WTC11 (cell line): ENCODE results near the gene TBC1D22A. TPM values are rescaled to one million over a fixed set of nuclear protein-coding genes. Genes with fewer than 3 reads are reported as not detected.

Experiments
- ATAC-seq: fragments of 200-7000 bp; cut with Tn5 transposase; 2 replicates; pipeline ENCODE4 v1.10.0; 2021; ENCODE audit warnings: mild to moderate bottlenecking, moderate library complexity
- CTCF ChIA-PET: fragments of 300-600 bp; sonication (Branson Sonifier 250); formaldehyde crosslinking; loops from one replicate; lab custom pipeline; 2021; ENCODE audit warnings: antibody characterized with exemption; lab: Charles Lee
- POLR2A ChIA-PET: fragments of 350-600 bp; sonication (Branson Sonifier 250); formaldehyde crosslinking; loops from one replicate; lab custom pipeline; 2021; ENCODE audit warnings: antibody characterized with exemption; lab: Charles Lee
- DNase-seq: peaks from one replicate; pipeline ENCODE4 v3.0.0; 2021; ENCODE audit warnings: low spot score
- H3K27ac Mint-ChIP-seq: 2 replicates; pipeline ENCODE4 v1.8.0; 2021; ENCODE audit warnings: mixed read lengths
- H3K27me3 Mint-ChIP-seq: 2 replicates; pipeline ENCODE4 v1.8.0; 2021; ENCODE audit warnings: low read depth, mild to moderate bottlenecking, moderate library complexity, mixed read lengths
- H3K36me3 Mint-ChIP-seq: 2 replicates; pipeline ENCODE4 v1.8.0; 2021; ENCODE audit warnings: mixed read lengths
- H3K4me1 Mint-ChIP-seq: 2 replicates; pipeline ENCODE4 v1.8.0; 2022; ENCODE audit warnings: mixed read lengths
- H3K4me3 Mint-ChIP-seq: 2 replicates; pipeline ENCODE4 v1.8.0; 2021; ENCODE audit warnings: mild to moderate bottlenecking, moderate library complexity, mixed read lengths
- H3K9me3 Mint-ChIP-seq: 2 replicates; pipeline ENCODE4 v1.8.0; 2021; ENCODE audit warnings: mixed read lengths
- CREB1 ChIP-seq: sonication (generic); formaldehyde crosslinking; IDR thresholded peaks from 2 replicates; pipeline ENCODE4 v1.8.0; 2023; ENCODE audit warnings: mild to moderate bottlenecking, missing genetic modification reagents
- FOXP1 ChIP-seq: sonication (generic); formaldehyde crosslinking; IDR thresholded peaks from 2 replicates; pipeline ENCODE4 v1.8.0; 2022; ENCODE audit warnings: missing genetic modification reagents, mild to moderate bottlenecking, moderate library complexity, borderline replicate concordance
- GTF2I ChIP-seq: fragments of 250-450 bp; sonication (Bioruptor Pico); conservative IDR thresholded peaks from 2 replicates; pipeline ENCODE4 v1.4.0; 2021; ENCODE audit warnings: mild to moderate bottlenecking
- JAZF1 ChIP-seq: fragments of 250-450 bp; sonication (Bioruptor Pico); IDR thresholded peaks from 2 replicates; pipeline ENCODE4 v1.9.0; 2021; ENCODE audit warnings: moderate library complexity, mild to moderate bottlenecking, inconsistent platforms
- JUN ChIP-seq: sonication (generic); formaldehyde crosslinking; IDR thresholded peaks from 2 replicates; pipeline ENCODE4 v1.8.0; 2023; ENCODE audit warnings: mild to moderate bottlenecking, missing genetic modification reagents
- MYBL2 ChIP-seq: sonication (generic); formaldehyde crosslinking; IDR thresholded peaks from 2 replicates; pipeline ENCODE4 v1.8.1; 2023; ENCODE audit warnings: mild to moderate bottlenecking, moderate library complexity, missing genetic modification reagents
- NR1H2 ChIP-seq: sonication (generic); formaldehyde crosslinking; IDR thresholded peaks from 2 replicates; pipeline ENCODE4 v1.9.0; 2021; ENCODE audit warnings: mild to moderate bottlenecking, moderate library complexity, missing genetic modification reagents
- NR3C1 ChIP-seq: sonication (generic); formaldehyde crosslinking; conservative IDR thresholded peaks from 2 replicates; pipeline ENCODE4 v1.8.1; 2023; ENCODE audit warnings: low read depth, mild to moderate bottlenecking, missing genetic modification reagents
- OVOL2 ChIP-seq: fragments of 250-450 bp; sonication (Bioruptor Pico); IDR thresholded peaks from 2 replicates; pipeline ENCODE4 v1.9.0; 2021; ENCODE audit warnings: mild to moderate bottlenecking, borderline replicate concordance
- PRRX2 ChIP-seq: fragments of 250-450 bp; sonication (Bioruptor Pico); IDR thresholded peaks from 2 replicates; pipeline ENCODE4 v1.8.0; 2021; ENCODE audit warnings: mild to moderate bottlenecking
- RELA ChIP-seq: sonication (generic); formaldehyde crosslinking; IDR thresholded peaks from 2 replicates; pipeline ENCODE4 v1.8.1; 2022; ENCODE audit warnings: missing genetic modification reagents, mild to moderate bottlenecking, borderline replicate concordance
- SP1 ChIP-seq: sonication (generic); formaldehyde crosslinking; conservative IDR thresholded peaks from 2 replicates; pipeline ENCODE4 v1.8.1; 2022; ENCODE audit warnings: missing genetic modification reagents
- TEAD4 ChIP-seq: sonication (generic); formaldehyde crosslinking; IDR thresholded peaks from 2 replicates; pipeline ENCODE4 v1.8.0; 2022; ENCODE audit warnings: mild to moderate bottlenecking, missing genetic modification reagents
- ZNF671 ChIP-seq: fragments of 250-450 bp; sonication (Bioruptor Pico); IDR thresholded peaks from 2 replicates; pipeline ENCODE4 v1.8.0; 2021; ENCODE audit warnings: mild to moderate bottlenecking
- total RNA-seq: library from RNA; stranded (reverse); gene quantifications from 3 replicates; pipeline ENCODE4 v1.2.3, GENCODE V29; 2021
- TF ChIP-seq, protein P1 (sequence below): sonication (generic); formaldehyde crosslinking; IDR thresholded peaks from 2 replicates; pipeline ENCODE4 v1.8.1; 2023; ENCODE audit warnings: mild to moderate bottlenecking, moderate library complexity, missing genetic modification reagents
- TF ChIP-seq, protein P2 (sequence below): fragments of 200-600 bp; IDR thresholded peaks from 2 replicates; pipeline ENCODE4 v1.8.0; 2022; ENCODE audit warnings: antibody characterized with exemption
- TF ChIP-seq, protein P3 (sequence below): fragments of 250-450 bp; sonication (Bioruptor Pico); IDR thresholded peaks from 2 replicates; pipeline ENCODE4 v1.9.0; 2021; ENCODE audit warnings: mild to moderate bottlenecking
- TF ChIP-seq, protein P4 (sequence below): sonication (generic); formaldehyde crosslinking; IDR thresholded peaks from 2 replicates; pipeline ENCODE4 v1.8.0; 2022; ENCODE audit warnings: mild to moderate bottlenecking, missing genetic modification reagents
- TF ChIP-seq, protein P5 (sequence below): fragments of 250-450 bp; sonication (Bioruptor Pico); IDR thresholded peaks from 2 replicates; pipeline ENCODE4 v2.1.2; 2022; ENCODE audit warnings: mild to moderate bottlenecking, moderate library complexity
- TF ChIP-seq, protein P6 (sequence below): sonication (generic); formaldehyde crosslinking; IDR thresholded peaks from 2 replicates; pipeline ENCODE4 v1.8.0; 2023; ENCODE audit warnings: missing genetic modification reagents, mild to moderate bottlenecking, borderline replicate concordance

Gene TBC1D22A
- total RNA-seq, 1 experiment from 2014 or later, result 18.1 TPM

DNA sequence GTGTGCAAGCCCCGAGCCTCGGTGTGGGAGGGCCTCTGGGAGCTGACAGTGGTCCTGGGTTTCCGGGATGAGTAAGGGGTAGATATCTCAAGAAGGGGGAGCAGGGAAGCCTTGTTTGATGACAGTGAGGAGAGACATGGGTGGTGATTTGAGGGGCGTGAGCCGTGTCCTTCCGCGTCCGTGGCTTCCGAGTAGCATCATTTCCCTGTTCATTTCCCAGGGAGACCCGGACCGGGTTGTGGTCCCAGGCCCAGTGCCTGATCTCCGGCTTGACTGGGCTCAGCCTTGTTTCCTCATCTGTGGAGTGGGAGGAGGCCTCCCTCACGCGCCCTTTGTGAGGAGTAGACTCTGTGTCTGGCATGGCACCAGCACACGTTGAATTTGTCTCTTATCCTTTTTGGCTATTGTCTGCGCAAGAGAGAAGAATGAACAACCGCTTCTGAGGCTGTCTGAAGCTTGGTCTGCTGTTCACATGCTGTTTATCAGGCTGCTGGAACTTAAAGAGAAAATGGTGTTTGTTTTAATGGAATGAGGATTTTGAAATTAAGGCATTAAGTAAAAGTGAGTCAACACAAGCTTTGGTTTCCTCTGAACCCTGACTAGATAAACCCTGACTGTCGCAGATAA, 348.5 kb downstream of the TBC1D22A start (continued):
- TF ChIP-seq, protein P1, sequence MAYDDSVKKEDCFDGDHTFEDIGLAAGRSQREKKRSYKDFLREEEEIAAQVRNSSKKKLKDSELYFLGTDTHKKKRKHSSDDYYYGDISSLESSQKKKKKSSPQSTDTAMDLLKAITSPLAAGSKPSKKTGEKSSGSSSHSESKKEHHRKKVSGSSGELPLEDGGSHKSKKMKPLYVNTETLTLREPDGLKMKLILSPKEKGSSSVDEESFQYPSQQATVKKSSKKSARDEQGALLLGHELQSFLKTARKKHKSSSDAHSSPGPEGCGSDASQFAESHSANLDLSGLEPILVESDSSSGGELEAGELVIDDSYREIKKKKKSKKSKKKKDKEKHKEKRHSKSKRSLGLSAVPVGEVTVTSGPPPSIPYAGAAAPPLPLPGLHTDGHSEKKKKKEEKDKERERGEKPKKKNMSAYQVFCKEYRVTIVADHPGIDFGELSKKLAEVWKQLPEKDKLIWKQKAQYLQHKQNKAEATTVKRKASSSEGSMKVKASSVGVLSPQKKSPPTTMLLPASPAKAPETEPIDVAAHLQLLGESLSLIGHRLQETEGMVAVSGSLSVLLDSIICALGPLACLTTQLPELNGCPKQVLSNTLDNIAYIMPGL (CRISPR knock-in tag), result no peak
- TF ChIP-seq TEAD4 (CRISPR knock-in tag) (no peak), JAZF1 (CRISPR knock-in tag) (no peak), NR1H2 (CRISPR knock-in tag) (no peak), NR3C1 (CRISPR knock-in tag) (no peak)

DNA sequence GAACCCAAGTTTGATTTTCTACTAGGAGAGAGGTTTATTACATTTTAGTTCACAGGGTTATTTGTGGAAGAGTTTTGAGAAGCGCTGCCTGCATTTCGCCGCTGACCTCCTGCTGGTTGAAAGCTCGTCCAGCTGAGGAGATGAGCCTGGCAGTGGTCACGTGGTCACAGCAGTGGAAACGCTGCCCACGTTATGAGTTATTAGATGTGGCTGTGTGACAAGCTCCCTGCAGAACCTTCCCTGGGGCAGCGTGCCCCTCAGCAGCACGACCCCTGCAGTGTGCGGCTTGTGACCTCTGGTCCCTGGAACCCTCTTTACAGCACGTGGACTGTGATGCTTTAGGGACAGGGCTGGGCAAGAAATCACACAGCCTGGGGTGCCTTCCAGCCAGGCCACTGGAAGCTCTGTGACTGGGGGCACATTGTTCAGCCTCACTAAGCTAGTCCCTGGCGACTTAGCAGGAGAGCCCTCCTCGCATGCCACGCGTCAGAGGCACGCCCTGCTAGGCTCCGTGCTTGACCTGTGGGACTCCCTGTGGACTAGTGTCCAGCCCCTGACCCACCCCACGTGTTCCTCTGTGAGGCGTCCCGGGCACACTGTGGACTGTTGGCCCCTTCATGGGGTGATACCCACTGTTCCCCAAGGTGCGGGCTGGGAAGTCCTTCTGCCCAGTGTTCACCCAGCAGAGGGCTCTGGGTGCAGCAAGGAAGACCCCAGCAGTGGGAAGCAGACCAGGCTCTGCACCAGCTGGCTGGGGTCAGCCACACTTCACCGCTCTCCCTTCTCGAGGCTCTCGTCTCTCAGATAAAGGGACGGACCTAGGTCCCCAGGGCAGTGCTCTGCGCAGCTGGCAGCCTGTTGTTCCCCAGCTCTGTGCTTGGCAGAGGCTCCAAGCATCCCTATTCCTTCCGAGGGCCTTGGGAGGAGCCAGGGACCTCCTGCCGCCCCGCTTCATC, 349.5 kb downstream of the TBC1D22A start:
- no peak overlapping the region for H3K4me3 Mint-ChIP-seq
- H3K27me3 Mint-ChIP-seq, result no peaks in the 10 kb centered on the region
- no peak for DNase-seq
- ChIA-PET POLR2A (no interaction called here), CTCF (no interaction called here)
- ATAC-seq, result no peak
- TF ChIP-seq MYBL2 (no peak), SP1 (no peak), GTF2I (no peak)
- TF ChIP-seq, protein P2, sequence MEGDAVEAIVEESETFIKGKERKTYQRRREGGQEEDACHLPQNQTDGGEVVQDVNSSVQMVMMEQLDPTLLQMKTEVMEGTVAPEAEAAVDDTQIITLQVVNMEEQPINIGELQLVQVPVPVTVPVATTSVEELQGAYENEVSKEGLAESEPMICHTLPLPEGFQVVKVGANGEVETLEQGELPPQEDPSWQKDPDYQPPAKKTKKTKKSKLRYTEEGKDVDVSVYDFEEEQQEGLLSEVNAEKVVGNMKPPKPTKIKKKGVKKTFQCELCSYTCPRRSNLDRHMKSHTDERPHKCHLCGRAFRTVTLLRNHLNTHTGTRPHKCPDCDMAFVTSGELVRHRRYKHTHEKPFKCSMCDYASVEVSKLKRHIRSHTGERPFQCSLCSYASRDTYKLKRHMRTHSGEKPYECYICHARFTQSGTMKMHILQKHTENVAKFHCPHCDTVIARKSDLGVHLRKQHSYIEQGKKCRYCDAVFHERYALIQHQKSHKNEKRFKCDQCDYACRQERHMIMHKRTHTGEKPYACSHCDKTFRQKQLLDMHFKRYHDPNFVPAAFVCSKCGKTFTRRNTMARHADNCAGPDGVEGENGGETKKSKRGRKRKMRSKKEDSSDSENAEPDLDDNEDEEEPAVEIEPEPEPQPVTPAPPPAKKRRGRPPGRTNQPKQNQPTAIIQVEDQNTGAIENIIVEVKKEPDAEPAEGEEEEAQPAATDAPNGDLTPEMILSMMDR, result no peak
- TF ChIP-seq, protein P3, sequence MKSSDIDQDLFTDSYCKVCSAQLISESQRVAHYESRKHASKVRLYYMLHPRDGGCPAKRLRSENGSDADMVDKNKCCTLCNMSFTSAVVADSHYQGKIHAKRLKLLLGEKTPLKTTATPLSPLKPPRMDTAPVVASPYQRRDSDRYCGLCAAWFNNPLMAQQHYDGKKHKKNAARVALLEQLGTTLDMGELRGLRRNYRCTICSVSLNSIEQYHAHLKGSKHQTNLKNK (CRISPR knock-in tag), result no peak
- TF ChIP-seq, protein P4, sequence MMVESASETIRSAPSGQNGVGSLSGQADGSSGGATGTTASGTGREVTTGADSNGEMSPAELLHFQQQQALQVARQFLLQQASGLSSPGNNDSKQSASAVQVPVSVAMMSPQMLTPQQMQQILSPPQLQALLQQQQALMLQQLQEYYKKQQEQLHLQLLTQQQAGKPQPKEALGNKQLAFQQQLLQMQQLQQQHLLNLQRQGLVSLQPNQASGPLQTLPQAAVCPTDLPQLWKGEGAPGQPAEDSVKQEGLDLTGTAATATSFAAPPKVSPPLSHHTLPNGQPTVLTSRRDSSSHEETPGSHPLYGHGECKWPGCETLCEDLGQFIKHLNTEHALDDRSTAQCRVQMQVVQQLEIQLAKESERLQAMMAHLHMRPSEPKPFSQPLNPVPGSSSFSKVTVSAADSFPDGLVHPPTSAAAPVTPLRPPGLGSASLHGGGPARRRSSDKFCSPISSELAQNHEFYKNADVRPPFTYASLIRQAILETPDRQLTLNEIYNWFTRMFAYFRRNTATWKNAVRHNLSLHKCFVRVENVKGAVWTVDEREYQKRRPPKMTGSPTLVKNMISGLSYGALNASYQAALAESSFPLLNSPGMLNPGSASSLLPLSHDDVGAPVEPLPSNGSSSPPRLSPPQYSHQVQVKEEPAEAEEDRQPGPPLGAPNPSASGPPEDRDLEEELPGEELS (CRISPR knock-in tag), result no peak
- TF ChIP-seq, protein P5, sequence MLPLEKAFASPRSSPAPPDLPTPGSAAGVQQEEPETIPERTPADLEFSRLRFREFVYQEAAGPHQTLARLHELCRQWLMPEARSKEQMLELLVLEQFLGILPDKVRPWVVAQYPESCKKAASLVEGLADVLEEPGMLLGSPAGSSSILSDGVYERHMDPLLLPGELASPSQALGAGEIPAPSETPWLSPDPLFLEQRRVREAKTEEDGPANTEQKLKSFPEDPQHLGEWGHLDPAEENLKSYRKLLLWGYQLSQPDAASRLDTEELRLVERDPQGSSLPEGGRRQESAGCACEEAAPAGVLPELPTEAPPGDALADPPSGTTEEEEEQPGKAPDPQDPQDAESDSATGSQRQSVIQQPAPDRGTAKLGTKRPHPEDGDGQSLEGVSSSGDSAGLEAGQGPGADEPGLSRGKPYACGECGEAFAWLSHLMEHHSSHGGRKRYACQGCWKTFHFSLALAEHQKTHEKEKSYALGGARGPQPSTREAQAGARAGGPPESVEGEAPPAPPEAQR, result no peak
- no peaks in the 10 kb centered on the region for H3K36me3 Mint-ChIP-seq
- no peak overlapping the region for H3K27ac Mint-ChIP-seq
- H3K4me1 Mint-ChIP-seq, result no peaks in the 10 kb centered on the region
- peaks cover 3% of the 10 kb centered on the region; the same call in 1 of the 2 replicates for H3K9me3 Mint-ChIP-seq

DNA sequence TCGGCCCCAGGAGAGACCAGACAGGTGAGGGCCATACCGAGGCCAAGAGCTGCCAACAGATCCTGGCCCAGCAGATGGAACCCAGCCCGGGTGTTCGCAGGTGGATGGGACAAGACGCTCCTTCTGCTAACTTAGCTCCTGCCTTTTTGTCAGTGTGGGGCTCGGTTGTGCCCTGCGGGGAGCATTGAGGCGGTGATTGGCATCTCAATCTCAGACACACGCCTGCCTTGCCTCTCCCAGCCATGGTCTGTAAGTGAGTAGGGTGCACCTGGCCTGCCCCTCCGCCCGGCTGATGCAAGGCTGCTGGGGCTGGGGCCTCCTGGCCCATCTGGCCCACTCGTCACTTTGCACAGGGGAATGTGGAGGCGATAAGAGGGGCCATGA, 350.1 kb downstream of the TBC1D22A start:
- no peaks in the 10 kb centered on the region for H3K4me1 Mint-ChIP-seq
- POLR2A ChIA-PET, result no interaction called here
- DNase-seq (no peak), ATAC-seq (no peak)
- H3K36me3 Mint-ChIP-seq, result no peaks in the 10 kb centered on the region
- peaks cover 3% of the 10 kb centered on the region; the same call in 1 of the 2 replicates for H3K9me3 Mint-ChIP-seq
- CTCF ChIA-PET, result no interaction called here
- H3K27ac Mint-ChIP-seq, result no peak overlapping the region
- H3K27me3 Mint-ChIP-seq, result no peaks in the 10 kb centered on the region
- H3K4me3 Mint-ChIP-seq, result no peak overlapping the region
- no peak for TF ChIP-seq RELA (CRISPR knock-in tag)
- no peak for TF ChIP-seq ZNF671 (CRISPR knock-in tag)
- no peak for TF ChIP-seq CREB1 (CRISPR knock-in tag)
- no peak for TF ChIP-seq OVOL2 (CRISPR knock-in tag)
- TF ChIP-seq, protein P6, sequence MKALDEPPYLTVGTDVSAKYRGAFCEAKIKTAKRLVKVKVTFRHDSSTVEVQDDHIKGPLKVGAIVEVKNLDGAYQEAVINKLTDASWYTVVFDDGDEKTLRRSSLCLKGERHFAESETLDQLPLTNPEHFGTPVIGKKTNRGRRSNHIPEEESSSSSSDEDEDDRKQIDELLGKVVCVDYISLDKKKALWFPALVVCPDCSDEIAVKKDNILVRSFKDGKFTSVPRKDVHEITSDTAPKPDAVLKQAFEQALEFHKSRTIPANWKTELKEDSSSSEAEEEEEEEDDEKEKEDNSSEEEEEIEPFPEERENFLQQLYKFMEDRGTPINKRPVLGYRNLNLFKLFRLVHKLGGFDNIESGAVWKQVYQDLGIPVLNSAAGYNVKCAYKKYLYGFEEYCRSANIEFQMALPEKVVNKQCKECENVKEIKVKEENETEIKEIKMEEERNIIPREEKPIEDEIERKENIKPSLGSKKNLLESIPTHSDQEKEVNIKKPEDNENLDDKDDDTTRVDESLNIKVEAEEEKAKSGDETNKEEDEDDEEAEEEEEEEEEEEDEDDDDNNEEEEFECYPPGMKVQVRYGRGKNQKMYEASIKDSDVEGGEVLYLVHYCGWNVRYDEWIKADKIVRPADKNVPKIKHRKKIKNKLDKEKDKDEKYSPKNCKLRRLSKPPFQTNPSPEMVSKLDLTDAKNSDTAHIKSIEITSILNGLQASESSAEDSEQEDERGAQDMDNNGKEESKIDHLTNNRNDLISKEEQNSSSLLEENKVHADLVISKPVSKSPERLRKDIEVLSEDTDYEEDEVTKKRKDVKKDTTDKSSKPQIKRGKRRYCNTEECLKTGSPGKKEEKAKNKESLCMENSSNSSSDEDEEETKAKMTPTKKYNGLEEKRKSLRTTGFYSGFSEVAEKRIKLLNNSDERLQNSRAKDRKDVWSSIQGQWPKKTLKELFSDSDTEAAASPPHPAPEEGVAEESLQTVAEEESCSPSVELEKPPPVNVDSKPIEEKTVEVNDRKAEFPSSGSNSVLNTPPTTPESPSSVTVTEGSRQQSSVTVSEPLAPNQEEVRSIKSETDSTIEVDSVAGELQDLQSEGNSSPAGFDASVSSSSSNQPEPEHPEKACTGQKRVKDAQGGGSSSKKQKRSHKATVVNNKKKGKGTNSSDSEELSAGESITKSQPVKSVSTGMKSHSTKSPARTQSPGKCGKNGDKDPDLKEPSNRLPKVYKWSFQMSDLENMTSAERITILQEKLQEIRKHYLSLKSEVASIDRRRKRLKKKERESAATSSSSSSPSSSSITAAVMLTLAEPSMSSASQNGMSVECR, result no peak
- TF ChIP-seq PRRX2 (CRISPR knock-in tag), result no peak
- no peak for TF ChIP-seq FOXP1 (CRISPR knock-in tag)
- no peak for TF ChIP-seq JUN (CRISPR knock-in tag)
- TF ChIP-seq JAZF1 (CRISPR knock-in tag), result no peak
